GM12801 (cell line): ENCODE data around the gene ATAD2B.

Experiments used
- TF ChIP-seq, protein P1 (sequence below): IDR thresholded peaks from one replicate; pipeline ENCODE4 v1.5.1; 2011; ENCODE audit warnings: control low read depth; ENCODE audit not compliant: insufficient read length; ENCODE audit errors: extremely low read depth

ATAD2B gene

DNA sequence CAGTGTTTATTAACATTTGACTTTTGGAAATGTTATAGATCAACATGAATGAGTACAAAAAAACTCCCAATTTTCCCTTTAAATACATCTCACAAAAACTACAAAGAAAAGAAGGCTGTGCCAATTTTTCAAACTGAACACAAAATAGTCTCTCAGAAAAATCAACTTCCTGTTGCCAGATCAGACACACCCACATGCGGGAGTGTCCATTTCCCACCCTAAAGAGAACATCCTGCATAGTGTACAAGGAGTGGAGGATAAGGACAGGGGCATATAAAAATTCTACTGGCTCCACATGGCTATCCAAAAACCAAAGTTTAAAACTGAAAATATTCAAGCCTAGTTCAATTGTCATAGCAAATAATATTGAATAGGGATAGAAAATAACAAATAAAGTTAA, 165.3 kb downstream of the ATAD2B start:
- TF ChIP-seq, protein P1, sequence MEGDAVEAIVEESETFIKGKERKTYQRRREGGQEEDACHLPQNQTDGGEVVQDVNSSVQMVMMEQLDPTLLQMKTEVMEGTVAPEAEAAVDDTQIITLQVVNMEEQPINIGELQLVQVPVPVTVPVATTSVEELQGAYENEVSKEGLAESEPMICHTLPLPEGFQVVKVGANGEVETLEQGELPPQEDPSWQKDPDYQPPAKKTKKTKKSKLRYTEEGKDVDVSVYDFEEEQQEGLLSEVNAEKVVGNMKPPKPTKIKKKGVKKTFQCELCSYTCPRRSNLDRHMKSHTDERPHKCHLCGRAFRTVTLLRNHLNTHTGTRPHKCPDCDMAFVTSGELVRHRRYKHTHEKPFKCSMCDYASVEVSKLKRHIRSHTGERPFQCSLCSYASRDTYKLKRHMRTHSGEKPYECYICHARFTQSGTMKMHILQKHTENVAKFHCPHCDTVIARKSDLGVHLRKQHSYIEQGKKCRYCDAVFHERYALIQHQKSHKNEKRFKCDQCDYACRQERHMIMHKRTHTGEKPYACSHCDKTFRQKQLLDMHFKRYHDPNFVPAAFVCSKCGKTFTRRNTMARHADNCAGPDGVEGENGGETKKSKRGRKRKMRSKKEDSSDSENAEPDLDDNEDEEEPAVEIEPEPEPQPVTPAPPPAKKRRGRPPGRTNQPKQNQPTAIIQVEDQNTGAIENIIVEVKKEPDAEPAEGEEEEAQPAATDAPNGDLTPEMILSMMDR = no peak

DNA sequence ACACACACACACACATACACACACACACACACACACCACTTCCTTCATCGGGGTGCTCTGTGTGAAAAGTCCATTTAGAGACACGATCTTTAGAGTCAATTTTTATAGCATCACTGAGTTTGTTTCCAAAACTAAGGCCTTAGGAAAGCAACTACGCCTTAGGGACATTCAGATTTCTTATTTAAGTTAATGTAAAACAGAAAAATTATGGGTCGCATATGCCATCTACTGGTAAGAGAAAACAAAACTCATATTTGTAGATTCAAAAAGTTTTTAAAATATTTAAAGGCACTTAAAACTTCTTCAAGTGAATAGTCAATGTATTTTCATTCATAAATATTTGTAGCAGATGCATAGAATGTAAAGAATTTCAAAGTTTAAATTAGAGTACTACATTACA, 166.2 kb downstream of the ATAD2B start:
- TF ChIP-seq, protein P1 = no peak

DNA sequence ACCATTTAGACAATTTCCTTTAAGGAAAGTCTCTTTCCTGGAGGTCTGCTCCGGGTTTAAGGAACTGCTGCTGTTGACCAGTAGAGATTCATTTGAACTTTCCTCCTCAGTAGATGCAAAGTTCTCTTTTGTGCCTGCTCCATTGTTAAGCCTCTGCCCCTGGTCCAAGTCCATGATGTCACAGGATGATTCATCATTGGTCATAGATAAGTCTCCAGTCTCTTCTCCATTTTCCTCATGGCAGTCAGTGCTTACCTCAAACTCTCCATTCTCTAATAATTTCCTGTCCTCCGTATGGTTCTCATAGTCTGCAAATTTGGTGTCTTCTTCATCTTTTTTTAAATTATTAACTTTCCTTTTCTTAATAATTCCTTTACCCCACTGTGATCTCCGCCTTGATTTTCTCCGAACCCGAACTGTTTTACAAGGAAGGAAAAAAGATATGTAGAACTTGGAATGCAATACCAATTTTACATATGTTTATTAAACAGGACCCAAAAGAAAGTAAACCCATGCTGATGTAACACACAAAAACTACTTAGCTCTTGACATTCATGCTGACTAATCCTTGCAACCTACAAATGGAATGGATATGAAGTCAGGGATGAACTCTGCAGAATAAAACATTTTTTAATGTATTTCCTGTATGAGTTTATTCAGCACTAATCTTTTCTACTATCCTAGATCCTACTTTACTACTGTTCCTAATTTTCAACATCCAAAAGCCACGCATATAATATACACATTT, 169.1 kb downstream of the ATAD2B start:
- TF ChIP-seq, protein P1 = no peak

DNA sequence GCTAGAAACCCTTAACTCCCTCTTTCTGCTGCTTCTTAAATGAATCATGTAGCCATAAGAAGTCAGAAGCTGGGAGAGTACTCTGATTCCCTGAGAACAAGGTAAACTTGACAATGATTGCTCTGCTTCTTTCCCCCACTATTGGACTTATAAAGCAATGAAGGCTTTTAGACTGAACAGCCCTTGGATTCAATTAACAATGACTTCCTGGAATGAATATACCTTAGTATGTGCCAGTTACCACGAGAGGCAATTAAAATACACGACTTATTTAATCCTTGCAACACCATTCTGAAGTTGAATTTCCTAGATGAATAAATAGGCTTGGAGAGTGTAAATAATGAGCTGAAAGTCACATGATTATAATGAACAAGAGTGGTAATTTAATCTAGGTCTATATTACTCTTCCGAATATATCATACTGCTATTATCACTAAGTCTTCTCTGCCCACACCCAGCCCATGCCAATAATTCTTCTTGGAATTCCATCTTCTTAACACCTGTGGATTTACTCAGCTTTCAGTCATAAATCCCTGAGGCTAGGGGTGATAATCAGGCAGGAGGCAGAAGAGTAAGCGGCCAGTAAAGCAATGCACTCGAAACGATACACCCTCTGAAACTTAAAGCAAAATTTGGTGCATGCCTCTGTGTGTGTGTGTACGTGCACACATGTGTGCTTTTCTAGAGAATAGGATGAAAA, 170.2 kb downstream of the ATAD2B start:
- TF ChIP-seq, protein P1 = no peak

DNA sequence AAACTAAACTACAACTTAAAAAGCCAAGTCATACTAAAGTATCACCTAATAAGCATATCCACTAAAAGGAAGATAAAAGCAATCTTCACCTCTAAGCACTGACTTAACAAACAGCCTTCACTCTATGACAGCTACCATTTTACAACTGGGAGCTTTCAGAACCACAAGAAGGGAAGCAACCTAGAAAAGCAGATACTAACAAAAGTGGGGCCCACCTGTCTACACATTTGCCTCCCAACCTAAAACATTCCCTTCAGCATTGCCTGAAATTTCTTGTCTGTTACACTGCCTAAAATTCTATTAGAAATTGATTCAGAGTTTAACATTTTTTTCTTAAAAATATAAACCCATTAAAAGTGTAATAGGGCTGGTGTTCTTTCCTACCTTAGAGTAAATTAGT, 172.0 kb downstream of the ATAD2B start:
- TF ChIP-seq, protein P1 = no peak

DNA sequence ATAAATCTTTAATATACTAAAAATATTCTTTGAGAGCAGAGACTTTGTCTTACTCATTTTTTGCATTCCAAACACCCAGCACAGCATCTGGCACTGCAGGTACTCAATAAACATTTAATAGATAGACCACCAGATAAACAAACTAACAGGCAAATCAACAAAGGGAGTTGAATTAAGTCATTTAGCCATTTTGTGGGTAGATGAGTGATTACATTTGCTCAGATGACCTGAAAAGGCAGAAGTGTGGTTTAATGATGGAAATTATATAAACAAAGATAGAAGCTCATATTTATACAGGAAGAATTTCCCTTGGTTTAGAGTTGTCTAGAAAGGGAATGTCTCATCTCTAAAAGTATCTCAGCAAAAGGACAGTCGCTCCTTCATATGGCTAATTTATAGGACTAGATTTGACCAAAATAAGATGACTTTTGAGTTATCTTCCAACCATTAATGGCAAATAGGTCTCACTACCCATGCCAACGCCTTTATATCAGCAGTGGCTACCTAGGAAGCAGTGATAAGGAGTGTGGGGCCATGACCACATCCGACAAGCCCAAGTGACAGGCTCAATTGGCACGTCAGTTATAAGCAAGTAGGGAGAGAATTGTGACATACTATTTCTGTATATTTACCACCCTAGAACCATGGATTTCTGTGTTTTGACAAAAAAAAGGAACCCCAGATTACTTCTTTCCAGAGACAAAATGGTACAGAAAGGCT, 173.5 kb downstream of the ATAD2B start:
- TF ChIP-seq, protein P1 = no peak

DNA sequence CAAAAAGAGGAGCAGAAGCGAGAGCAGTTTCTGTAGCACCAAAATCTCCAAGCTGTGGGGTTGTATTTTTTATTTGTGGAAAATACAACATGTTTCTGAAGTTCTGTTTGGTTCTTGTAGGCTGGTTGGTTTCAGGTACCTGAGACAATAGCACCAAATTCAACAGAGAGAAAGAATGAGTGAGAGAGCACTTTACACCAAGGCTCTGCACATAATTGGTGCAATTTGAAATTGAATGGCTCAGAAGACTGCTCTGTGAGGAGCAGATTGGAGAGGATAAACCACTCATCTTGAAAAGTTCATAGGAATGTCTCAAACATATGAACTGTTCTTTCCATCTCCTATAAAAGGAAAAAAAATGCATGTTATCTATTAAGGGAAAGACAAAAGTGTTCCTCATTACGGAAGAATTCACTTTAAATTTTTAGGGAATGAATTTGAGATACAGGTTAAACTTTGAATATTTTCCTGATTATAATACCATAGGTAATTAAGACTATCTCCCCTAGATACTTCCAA, 175.1 kb downstream of the ATAD2B start:
- TF ChIP-seq, protein P1 = no peak
